Stimulated activated CD4-positive, alpha-beta T cell treated with anti-CD3 and anti-CD28 coated beads, TNF-alpha, amount 100 ng/mL, for 4 hours (primary cell): ENCODE data around the gene ATN1.
"Not testable (repeated sequence)": the region's sequence is repeated elsewhere in the genome, so short reads cannot be mapped to it uniquely, and the experiment has no call there.

Source experiments
- DNase-seq, 3 experiments: peaks; one replicate each; pipeline ENCODE4 v3.0.0-alpha.2; 2020; ENCODE audit warnings: low read depth in 3 of 3

ATN1 gene

DNA sequence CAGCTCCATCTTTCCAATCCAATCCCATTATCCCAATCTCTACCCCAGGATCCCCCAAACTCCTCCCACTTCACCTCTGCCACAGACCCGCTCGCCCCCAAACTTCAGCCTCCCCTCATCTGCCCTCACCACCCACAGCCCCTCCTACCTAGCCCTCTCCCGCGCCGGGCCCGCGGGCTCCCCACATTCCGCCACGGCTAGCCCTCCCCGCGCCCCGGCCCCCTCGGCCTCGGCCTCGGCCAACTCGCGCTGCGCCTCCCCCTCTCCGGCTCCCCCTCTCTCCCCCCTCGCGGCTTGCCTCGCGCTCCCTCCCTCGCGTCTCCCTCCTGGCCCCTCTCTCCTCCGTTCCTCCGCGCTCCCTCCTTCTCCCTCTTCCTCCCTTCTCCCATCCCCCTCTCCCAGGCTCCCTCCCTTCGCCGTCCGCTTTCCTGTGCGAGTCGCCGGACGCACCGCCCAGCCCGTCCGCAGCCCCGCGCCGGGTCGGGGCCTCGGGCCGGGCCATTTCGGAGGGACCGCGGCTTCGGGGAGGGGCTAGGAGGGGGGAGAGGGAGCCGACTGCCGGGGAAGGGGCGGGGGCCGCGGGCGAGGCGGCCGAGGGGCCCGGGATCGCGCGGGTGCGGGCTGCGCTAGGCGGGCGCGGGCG lies at the start of gene ATN1:
Gene ATN1, plus strand, starts transcription at position 581 of the 643 bp plus-strand sequence. CDS start 6,043 bp downstream, outside the sequence.
- peak in 1 of 3 experiments; percentile 47 for DNase-seq

- DNase-seq: not testable (repeated sequence)
Measured at GRCh38 chr12:6879824-6880223, 47.9 kb upstream of the ATN1 start.

GRCh38 chr12:6883252-6883651 lies 44.5 kb upstream of the ATN1 start:
- no peak for DNase-seq

DNA sequence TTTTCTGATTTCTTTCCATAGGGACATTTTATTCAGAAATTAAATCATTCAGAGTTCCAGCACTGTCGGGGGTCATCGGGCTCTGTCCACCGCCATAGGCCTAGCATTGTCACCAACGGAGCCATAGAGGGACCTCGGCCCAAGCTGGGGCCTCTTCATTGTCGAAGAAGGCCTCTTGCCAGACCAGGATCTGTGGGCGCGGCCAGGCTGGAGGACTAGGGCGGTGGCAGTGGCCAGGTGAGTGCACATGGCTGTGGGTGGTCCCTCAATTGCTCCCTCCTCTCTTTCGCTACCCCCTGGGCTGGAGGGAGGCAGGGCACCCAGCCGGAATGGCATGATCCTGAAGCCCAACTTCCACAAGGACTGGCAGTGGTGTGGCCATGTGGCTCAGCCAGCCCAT lies 44.1 kb upstream of the ATN1 start:
- DNase-seq: no peak

DNA sequence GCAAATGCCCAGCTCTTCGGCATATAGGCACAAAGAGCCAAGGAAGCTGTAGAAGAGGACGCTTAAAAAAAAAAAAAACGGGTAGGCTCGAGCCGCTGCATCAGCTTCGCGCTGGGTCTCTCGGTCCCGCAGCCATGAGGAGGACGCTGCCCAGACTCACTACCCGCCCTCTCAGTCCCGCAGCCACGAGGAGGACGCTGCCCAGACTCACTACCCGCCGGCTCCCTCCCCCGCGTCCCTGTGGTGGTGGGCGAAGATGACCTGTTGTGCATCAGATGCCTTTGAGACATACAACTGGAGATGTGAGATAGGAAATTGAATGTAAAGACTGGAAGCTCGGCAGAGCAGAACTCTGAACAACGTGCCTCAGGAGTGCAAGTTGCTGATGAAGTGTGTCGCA lies 43.2 kb upstream of the ATN1 start:
- DNase-seq: no peak

DNA sequence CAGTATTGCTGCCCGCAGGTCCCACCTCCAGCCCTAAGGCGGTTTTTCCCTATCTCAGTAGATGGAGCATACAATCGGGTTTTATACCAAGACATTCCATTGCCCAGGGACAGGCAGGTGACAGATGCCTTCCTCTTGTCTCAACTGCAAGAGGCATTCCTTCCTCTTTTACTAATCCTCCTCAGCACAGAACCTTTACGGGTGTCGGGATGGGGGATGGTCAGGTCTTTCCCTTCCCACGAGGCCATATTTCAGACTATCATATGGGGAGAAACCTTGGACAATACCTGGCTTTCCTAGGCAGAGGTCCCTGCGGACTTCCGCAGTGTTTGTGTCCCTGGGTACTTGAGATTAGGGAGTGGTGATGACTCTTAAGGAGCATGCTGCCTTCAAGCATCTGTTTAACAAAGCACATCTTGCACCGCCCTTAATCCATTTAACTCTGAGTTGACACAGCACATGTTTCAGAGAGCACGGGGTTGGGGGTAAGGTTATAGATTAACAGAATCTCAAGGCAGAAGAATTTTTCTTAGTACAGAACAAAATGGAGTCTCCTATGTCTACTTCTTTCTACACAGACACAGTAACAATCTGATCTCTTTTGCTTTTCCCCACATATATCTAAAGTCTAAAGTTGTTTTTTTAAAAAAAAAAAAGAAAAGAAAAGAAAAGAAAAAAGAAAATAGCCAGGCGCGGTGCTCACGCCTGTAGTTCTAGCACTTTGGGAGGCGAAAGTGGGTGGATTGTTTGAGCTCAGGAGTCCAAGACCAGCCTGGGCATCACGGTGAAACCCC lies 41.4 kb upstream of the ATN1 start:
- not testable (repeated sequence) for DNase-seq

DNA sequence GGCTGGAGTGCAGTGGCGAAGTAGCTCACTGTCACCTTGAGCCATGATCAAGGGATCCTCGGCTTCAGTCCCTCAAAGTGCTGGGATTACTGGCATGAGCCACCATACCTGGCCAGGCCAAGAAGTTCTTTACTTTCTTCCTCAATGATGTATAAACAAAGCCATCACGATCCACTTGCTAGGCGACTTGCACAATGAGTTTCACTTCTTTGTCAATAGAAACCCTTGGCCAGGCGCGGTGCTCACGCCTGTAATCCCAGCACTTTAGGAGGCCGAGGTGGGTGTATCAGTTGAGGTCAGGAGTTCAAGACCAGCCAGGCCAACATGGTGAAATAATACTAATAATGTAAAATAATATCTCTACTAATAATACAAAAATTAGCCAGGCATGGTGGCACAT lies 40.3 kb upstream of the ATN1 start:
- no peak for DNase-seq

DNA sequence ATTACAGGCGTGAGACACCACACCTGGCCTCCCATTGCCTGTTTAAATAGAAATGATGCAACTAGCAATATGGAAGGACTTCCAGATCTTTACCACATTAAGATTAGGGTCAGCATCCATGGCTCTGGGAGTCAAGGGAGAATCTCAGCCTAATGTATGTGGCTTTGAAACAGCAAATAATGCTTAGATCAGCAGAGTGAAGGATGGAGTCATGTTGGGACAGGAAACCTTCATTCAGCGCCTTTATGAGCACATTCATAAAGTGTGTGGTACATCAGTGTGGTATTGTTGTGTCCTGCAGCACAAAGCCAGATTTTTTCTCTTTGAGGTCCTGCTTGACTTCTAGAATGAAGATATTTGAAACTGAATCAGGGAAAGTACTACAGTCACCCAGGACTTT lies 39.4 kb upstream of the ATN1 start:
- no peak for DNase-seq

DNA sequence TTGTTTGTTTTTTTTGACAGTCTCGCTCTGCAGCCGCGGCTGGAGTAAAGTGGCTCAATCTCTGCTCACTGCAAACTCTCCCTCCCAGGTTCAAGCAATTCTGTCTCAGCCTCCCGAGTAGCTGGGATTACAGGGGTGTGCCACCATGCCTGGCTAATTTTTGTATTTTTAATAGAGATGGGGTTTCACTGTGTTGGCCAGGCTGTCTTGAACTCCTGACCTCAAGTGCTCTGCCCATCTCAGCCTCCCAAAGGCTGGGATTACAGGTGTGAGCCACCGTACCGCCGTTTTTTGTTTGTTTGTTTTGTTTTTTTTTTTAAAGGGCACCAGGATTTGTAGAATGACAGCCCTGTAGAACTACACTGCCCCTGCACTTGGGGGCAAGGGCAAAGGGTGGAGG lies 39.0 kb upstream of the ATN1 start:
- not testable (repeated sequence) for DNase-seq

- not testable (repeated sequence) for DNase-seq
Measured at GRCh38 chr12:6889775-6890573, 37.8 kb upstream of the ATN1 start.

GRCh38 chr12:6890789-6891645 lies 36.7 kb upstream of the ATN1 start:
- DNase-seq: peak; percentile 97 to 98 (median 98)

DNA sequence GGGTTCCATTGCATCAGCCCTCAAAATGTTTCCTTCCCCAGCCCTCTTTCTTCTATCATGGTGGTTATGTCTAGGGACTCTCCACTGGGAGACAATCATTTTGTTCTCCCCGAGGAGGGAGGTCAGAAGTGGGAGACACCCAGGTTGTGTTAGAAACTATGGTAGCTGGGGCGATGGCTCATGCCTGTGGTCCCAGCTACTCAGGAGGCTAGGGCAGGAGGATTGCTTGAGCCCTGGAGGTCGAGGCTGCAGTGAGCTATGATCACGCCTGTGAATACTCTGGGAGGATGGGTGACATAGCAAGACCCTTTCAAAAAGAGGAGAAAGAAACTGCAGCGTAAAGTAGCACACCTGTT lies 36.1 kb upstream of the ATN1 start:
- no peak for DNase-seq

DNA sequence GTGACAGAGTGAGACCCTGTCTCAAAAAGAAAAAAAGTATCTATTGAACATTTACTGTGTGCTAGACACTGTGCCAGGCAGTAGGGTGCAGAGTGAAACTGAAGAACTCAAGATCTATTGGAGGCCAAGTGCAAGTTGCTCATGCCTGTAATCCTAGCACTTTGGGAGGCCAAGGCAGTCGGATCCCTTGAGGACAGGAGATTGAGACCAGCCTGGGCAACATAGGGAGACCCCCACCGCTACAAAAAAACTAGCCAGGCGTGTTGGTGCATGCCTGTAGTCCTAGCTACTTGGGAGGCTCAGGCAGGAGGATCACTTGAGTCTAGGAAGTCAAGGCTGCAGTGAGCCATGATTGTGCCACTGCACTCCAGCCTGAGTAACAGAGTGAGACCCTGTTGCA lies 35.1 kb upstream of the ATN1 start:
- not testable (repeated sequence) for DNase-seq

DNA sequence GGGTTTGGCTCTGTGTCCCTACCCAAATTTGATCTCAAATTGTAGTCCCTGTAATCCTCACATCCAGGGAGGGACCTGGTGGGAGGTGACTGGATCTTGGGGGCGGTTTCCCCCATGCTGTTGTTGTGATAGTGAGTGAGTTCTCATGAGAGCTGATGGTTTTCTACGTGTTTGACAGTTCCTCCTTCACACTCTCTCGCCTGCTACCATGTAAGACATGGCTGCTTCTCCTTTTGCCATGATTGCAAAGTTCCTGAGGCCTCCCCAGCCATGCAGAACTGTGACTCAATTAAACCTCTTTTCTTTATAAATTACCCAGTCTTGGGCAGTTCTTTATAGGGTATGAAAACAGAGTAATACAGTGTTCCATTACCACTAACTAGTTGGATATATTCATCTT lies 33.4 kb upstream of the ATN1 start:
- DNase-seq: no peak

- DNase-seq: no peak
Measured at GRCh38 chr12:6896846-6897435, 30.8 kb upstream of the ATN1 start.

DNA sequence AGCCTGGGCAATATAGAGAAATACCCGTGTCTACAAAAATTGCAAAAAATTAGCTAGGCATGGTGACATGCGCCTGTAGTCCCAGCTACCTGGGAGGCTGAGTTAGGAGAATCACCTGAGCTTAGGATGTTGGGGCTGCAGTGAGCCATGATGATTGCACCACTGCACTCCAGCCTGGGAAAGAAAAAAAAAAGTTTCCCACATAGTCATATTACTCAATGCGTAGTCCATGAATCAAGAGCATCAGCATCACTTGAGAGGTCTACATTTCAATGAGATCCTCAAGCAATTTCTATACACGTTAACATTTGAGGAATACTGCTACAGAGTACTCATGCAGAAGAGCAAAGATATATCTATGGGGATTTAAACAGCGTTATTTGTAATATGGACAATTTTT lies 28.3 kb upstream of the ATN1 start:
- no peak for DNase-seq

- no peak for DNase-seq
Measured at GRCh38 chr12:6899837-6900519, 27.8 kb upstream of the ATN1 start.

GRCh38 chr12:6902448-6902847 lies 25.3 kb upstream of the ATN1 start:
- DNase-seq: no peak

DNA sequence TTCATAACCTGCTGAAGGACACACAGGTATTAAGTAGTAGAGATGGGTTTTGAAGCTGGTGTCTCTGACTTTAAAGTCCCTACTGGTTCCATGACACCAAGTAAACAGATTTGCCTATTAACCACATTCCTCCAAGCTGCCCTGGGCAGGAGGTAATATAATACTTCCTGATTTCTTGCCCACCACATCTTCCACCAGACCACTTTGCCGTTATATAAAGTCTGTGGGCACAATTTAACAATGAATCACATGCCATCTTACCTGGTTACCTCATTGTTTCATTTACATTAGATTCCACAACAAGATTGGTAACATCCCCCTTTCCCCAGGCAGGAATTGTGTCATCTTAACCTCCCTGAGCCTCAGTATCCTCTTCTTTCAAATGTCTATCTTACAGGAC lies 24.0 kb upstream of the ATN1 start:
- DNase-seq: no peak
